ENCODE data around the gene PTK7. TPM values are rescaled to one million over a fixed set of nuclear protein-coding genes. Genes with fewer than 3 reads are reported as not detected.
A peak's percentile ranks its signal among the peaks of the same experiment; 100 is the strongest.

PTK7 gene
- total and polyA plus RNA-seq, 2 donors (not counting 3 experiments of a cell fraction or from before 2014, with no cell fraction given) = 41.9 to 65.6 TPM

DNA sequence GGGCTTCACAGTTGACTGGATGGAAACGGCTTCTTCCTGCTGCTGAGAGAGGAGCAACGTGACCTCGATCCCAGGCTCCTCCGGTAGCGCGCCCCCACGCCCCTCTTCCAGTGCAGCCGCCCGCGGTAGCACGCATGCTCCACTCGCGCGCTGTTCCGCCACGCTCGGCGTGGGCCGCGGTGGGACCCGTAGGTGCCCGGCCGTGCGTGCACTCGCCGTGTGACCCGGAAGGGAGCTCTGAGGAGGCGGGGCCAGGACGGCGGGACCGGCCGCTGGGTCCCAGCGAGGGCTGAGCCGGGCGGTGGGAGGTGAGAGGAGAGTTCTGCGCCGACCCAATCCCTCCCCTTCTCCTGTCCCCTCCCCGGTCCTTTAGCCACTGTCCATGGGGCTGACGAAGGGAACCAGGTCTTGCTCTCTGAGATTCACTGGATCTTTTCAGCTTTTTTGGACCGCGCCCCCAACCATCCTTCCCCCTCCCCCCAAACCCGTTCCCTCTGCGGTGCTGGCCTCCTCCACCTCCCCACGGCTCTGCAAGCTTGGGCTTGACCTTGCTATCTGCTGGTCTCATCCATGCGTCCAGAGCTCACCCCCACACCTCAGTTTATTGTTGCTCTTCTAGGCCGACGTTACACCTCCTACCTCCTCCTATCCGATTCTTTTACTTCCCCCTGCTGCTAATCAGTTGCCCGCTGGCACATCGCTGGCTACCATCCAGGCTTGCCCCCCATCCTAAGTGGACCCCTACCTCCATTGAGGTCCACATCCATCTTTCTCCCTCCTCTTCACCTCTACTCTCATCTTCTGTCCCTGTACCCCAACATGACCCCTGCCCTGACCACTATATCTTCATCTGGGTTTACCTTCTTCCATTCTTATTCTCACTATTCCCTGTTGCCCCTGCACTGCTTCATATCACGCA is 106.1 kb downstream of the PTK7 start, which contains the start of gene CUL9:
CUL9 (plus strand) TSS at position 255 of the 919 bp plus-strand sequence. CDS start 2,115 bp downstream, outside the sequence.
- Histone ChIP-seq H3K9me3 (replicated peaks; ENCODE audit: control insufficient read depth, insufficient read depth, low read length) (no peaks in the 10 kb centered on the region), H2AFZ (ENCODE audit: low read depth, low read length) (peak within 1 kb of the TSS; percentile 75), H3K27ac (ENCODE audit: insufficient read depth, low read depth, low read length) (no peak within 1 kb of the TSS), H3K9ac (replicated peaks; ENCODE audit: extremely low read depth, insufficient read depth, low read length) (peak within 1 kb of the TSS; percentile 61), H3K9me1 (replicated peaks; ENCODE audit: control insufficient read depth, extremely low read depth, insufficient read depth, low read length) (no peaks in the 10 kb centered on the region), H3K4me3 (replicated peaks in 1 of 3; ENCODE audit: insufficient read depth in 1 of 3, low read depth in 1 of 3, low read length in 3 of 3) (peak within 1 kb of the TSS; percentile 49 to 92 (median 78)), H4K20me1 (replicated peaks; ENCODE audit: control insufficient read depth, extremely low read depth, insufficient read depth, low read length) (no peaks in the 10 kb centered on the region), H3K36me3 (ENCODE audit: control insufficient read depth in 2 of 2, extremely low read depth in 1 of 2, insufficient read depth in 2 of 2, low read length in 2 of 2) (peaks cover 10 to 32% of the 10 kb centered on the region in 2 experiments), H3K4me1 (ENCODE audit: control insufficient read depth, extremely low read depth, insufficient read depth, low read length) (peaks cover 17% of the 10 kb centered on the region), H3K4me2 (ENCODE audit: insufficient read depth, low read length) (peak within 1 kb of the TSS; percentile 67), H3K27me3 (ENCODE audit: control insufficient read depth in 2 of 2, insufficient read depth in 2 of 2, low read length in 2 of 2) (no peaks in the 10 kb centered on the region), H3K79me2 (ENCODE audit: control insufficient read depth, insufficient read depth, low read length) (peaks cover 2% of the 10 kb centered on the region)
- ChIA-PET POLR2A (interaction anchor here (0.6 to 0.7 kb wide), 2 partner anchors 152 to 158 kb away, joined by 3 to 7 read pairs; no protein-coding TSS in a partner anchor), CTCF (interaction anchor here (1.1 to 1.6 kb wide), 3 partner anchors 12 to 152 kb away, joined by 3 to 10 read pairs (median 8); partner anchors contain the start of gene DNPH1)
- FAIRE-seq = peak; percentile 87
- peak; percentile 95 for TF ChIP-seq POLR2AphosphoS5 (IDR thresholded peaks at IDR 0.05; ENCODE audit: insufficient read depth, low read depth, low read length)
- no peak for TF ChIP-seq GATA2 (IDR thresholded peaks at IDR 0.05; ENCODE audit: insufficient read depth, insufficient read length, low read depth, low read length)
- TF ChIP-seq POLR2A (IDR thresholded peaks at IDR 0.05; ENCODE audit: low read depth, low read length) = peak; percentile 92
- TF ChIP-seq MYC (IDR thresholded peaks at IDR 0.05; ENCODE audit: low read depth, low read length) = no peak
- TF ChIP-seq FOS (IDR thresholded peaks at IDR 0.05; ENCODE audit: borderline replicate concordance, insufficient read depth, low read length) = no peak
- TF ChIP-seq, protein P1, sequence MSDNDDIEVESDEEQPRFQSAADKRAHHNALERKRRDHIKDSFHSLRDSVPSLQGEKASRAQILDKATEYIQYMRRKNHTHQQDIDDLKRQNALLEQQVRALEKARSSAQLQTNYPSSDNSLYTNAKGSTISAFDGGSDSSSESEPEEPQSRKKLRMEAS (IDR thresholded peaks at IDR 0.05; ENCODE audit: insufficient read depth, insufficient read length) = no peak
- intact Hi-C loops (cut with micrococcal nuclease) = loop anchor here (1.0 kb wide), 1 partner anchor 11 kb away; the partner anchor contains the start of gene SRF
- DNase-seq (ENCODE audit: low read depth, low spot score) = peak; percentile 74
- dilution Hi-C loops (cut with MboI; ENCODE audit: extremely low pct_ligation_motif_present, low sequenced_read_pairs) = no loop called here
- BruUV-seq (replicated peaks) = no TSS peak
